HepG2 (cell line): ENCODE measurements around the gene CHN1. TPM values are rescaled to one million over a fixed set of nuclear protein-coding genes. Genes with fewer than 3 reads are reported as not detected.

ENCODE experiments used
- polyA plus RNA-seq, 8 experiments: library from polyadenylated mRNA; depleted of rRNA in 3 of 8; stranded (reverse) in 7 of 8; unstranded in 1 of 8; fragments of >200 nt; fragmentation: Illumina TruSeq in 4 of 8; extraction: Trizol in 4 of 8; gene quantifications; 2 replicates each; pipeline versions ENCODE4 v1.2.1 to v1.2.3, GENCODE V29; 2011 to 2016; ENCODE audit warnings: low read depth in 4 of 8, missing spikeins in 1 of 8, mixed read lengths in 1 of 8; ENCODE audit not compliant: insufficient read depth in 1 of 8
- small RNA-seq, 3 experiments: library from RNA; depleted of rRNA; stranded (forward); fragments of <200 nt; gene quantifications; one replicate each; pipeline ENCODE3, GENCODE V24; 2012; ENCODE audit warnings: low read depth in 2 of 3, low replicate concordance in 1 of 3; ENCODE audit not compliant: insufficient read length in 3 of 3, insufficient read depth in 2 of 3
- total RNA-seq, 5 experiments: library from RNA; depleted of rRNA; stranded (reverse); fragments of >200 nt; fragmentation: Illumina TruSeq; extraction: Trizol; gene quantifications; 2 replicates each; pipeline ENCODE4 v1.2.3, GENCODE V29; 2016; ENCODE audit warnings: low read depth in 1 of 5
- TF ChIP-seq, protein P1 (sequence below): sonication (generic); formaldehyde crosslinking; IDR thresholded peaks from 2 replicates; pipeline ENCODE4 v1.5.0; 2020; ENCODE audit warnings: mild to moderate bottlenecking, missing genetic modification reagents, moderate library complexity

The CHN1 gene
- total and polyA plus RNA-seq, 2 of the 13 experiments (the other 11 are each of a cell fraction or from before 2014, with no cell fraction given), result 2.8 to 3.5 TPM

DNA sequence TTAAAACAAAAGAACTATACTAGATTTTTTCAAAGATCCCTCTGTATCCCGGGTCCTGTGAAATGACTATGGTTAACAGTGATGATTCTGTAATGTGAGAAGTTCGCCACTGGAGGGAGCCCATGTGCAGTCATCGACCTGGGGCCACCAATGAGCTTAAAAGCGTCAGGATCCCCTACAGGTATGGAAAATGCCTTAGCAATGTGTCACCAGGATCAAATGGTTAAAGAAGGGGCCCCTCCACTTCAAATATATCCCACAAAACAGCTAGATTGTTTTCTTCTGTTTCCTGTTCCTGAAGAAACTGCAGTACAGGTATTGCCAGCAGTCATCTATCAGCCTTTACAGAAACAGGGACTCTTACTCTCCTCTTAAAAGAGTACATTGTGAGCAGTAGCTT lies 256.2 kb downstream of the CHN1 start (continued):
- TF ChIP-seq, protein P1, sequence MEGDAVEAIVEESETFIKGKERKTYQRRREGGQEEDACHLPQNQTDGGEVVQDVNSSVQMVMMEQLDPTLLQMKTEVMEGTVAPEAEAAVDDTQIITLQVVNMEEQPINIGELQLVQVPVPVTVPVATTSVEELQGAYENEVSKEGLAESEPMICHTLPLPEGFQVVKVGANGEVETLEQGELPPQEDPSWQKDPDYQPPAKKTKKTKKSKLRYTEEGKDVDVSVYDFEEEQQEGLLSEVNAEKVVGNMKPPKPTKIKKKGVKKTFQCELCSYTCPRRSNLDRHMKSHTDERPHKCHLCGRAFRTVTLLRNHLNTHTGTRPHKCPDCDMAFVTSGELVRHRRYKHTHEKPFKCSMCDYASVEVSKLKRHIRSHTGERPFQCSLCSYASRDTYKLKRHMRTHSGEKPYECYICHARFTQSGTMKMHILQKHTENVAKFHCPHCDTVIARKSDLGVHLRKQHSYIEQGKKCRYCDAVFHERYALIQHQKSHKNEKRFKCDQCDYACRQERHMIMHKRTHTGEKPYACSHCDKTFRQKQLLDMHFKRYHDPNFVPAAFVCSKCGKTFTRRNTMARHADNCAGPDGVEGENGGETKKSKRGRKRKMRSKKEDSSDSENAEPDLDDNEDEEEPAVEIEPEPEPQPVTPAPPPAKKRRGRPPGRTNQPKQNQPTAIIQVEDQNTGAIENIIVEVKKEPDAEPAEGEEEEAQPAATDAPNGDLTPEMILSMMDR, result peak; percentile 81

Small RNA genes within 50 kb of the gene (small RNA-seq; reads per million reads assigned to genes)
- gene RNU6-1290P (0 reads per million in 3 experiments), gene RNU6-763P (0 reads per million in 3 experiments)

Other genes with a start within 250 kb of the CHN1 start
- not detected in 2 replicates for gene CHRNA1, start 240.9 kb downstream of the CHN1 start, total RNA-seq (2016; rRNA removed; fragmentation: Illumina TruSeq; extraction: Trizol)
- not detected in 2 replicates for gene CHRNA1, start 240.9 kb downstream of the CHN1 start, polyA plus RNA-seq (2011; rRNA removed)
- 95.1 and 135 TPM in 2 replicates for gene ATF2, start 162.8 kb upstream of the CHN1 start, total RNA-seq (2016; rRNA removed; fragmentation: Illumina TruSeq; extraction: Trizol)
- 73.0 and 91.6 TPM in 2 replicates for gene ATF2, start 162.8 kb upstream of the CHN1 start, polyA plus RNA-seq (2011; rRNA removed)
- gene ATP5MC3, start 176.3 kb upstream of the CHN1 start, total RNA-seq (2016; rRNA removed; fragmentation: Illumina TruSeq; extraction: Trizol), result 676 and 882 TPM in 2 replicates
- 732 and 1,007 TPM in 2 replicates for gene ATP5MC3, start 176.3 kb upstream of the CHN1 start, polyA plus RNA-seq (2011; rRNA removed)